ENCODE data around the gene ALDH8A1.
"Not testable (repeated sequence)": the region's sequence is repeated elsewhere in the genome, so short reads cannot be mapped to it uniquely, and the experiment has no call there.

ALDH8A1 gene

DNA sequence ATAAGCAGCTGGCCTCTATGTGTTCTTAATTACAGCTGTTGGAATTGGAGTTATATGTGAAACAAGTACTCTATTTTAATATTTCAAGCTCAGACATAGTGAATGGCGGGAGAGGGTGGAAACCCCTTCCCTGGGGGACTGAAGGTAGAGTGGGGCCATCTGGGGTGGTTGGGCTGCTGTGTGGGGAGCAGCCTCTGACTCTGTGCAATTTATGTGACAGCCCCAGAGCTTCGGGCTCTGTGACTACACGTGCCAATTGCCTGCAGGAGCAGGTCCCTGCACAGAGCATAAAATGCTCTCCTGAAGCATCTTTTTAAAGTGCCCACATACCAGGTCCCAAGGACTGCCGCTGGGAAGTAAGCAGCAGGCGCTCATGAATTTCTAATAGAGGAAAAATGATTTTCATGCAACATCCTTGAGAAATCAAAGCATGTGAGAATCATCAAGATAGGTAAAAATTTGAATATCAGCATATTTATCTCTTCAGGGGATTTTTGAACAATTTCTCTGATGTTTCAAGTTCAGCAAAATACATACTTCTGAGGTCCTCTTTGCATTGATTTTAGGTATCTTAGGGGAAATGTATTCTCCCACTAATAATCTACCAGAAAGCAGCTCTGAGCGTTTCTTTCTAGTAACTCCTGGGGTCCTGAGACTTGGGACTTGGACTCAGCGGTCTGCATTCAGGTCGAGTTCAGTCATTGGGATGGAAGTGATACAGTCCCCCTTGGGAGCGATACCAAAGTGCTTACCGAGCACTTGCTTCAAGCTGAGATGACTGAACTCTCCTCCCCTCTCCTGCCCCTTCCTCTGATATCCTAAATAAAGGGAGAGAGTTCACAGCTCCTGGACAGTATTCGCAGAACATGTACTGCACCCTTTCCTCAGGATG is 40.0 kb downstream of the ALDH8A1 start:
- no peak for DNase-seq (ENCODE audit: low read depth)

DNA sequence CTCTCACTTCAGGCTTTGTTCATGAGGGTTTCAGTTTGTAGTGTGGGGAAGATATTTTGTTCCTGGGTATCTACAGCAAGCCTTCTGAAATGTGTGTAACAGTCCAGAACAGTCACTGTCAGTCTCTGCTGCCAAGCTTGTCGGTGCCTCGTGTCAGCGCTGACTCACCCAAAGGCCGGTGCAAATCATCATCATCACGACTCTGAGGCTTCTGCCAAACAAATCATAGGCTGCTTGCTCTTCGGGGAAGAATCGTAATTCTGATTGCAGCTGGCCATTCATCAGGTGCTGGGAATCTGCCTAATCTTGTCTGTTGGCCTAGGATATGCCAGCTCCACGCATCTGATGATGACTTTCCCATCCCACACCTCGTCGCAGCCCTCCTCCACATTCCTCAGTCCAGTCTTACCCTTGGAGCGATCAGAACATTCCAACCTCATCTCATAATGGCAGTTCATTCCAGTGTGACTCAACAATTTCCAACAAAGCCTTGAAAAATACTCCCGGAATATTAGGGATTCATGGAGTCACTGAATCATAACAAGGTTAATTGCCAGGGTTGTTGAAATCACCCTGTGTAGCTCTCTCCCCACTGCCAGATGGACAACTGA is 40.9 kb downstream of the ALDH8A1 start:
- DNase-seq (ENCODE audit: low read depth), result no peak

DNA sequence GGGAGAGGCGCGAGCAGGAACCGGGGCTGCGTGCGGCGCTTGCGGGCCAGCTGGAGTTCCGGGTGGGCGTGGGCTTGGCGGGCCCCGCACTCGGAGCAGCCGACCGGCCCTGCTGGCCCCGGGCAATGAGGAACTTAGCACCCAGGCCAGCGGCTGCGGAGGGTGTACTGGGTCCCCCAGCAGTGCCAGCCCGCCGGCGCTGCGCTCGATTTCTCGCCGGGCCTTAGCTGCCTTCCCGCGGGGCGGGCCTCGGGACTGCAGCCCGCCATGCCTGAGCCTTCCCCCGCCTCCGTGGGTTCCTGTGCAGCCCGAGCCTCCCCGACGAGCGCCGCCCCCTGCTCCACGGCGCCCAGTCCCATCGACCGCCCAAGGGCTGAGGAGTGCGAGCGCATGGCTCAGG is 45.2 kb downstream of the ALDH8A1 start:
- DNase-seq (ENCODE audit: low read depth), result not testable (repeated sequence)

DNA sequence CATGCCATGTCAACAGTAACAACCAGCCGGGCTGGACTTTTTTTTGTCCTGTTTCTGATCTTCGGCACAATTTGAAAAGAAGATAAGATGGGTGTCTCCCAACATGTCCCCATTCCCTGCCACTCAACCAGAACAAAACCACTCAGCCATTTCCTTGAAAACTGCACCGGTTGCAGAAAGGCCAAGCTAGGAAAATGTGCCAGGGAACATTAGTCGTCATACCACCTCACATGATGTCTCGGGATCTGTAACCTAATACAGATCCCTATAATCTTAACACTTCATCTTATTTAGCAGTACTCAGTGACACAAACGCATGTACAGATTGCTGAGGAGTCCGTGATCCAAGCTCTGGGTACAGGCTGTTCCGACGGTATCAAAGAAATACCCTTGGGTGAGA is 46.5 kb downstream of the ALDH8A1 start:
- no peak for DNase-seq (ENCODE audit: low read depth)

DNA sequence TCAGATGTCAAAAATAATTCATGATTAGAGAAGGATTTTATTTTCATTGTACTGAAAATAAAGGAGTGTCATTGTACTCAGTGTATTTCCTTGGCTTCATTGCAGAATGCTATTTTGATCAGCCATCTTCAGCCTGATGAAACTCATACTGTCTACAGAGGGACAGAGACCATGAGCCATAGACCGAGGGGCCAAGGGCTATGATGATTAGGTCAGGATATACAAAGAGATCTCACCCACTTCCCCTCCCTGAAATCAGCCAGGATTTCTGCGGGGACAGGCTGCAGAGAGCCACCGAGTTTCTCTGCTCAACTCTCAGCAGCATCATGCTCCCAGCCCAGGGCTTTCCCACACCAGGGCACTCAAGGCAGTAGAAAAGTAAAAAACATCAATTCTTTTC is 47.0 kb downstream of the ALDH8A1 start:
- no peak for DNase-seq (ENCODE audit: low read depth)

DNA sequence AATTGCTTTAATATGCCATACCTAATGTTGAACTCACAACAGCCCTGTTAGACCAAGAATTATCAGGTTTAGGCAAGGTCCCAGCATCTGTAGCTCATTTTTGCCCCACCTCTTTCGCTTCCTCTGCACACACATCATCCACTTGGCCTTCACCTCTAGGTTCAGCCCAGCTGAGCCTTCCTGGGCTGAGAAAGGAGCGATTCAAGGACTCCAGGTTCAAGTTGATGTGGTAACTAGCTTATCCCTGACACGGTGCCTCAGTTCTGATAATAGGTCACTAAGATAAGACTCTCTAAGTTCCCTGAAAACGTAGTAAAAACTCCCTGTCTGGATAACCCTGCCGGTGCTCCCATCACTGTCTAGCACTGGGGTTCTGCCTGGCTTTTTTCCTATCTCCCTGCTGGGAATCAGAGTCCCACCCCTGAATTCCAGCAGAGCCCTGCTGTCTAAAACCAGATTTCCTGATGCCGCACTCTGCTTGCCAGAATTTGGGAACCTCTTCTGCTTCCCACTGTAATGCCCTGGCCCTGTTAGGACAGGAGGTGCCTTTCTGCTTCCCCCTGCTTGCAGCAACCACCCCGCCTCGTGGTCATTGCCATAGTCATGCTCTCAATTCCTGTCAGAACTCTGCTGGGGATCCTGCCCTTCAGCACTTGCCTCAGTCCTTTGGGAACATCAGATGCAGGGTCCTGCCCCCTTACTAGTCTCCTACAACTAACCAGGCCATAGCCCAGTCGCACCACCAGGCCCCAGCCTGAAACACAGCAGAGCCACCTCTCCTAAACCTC is 47.6 kb downstream of the ALDH8A1 start:
- no peak for DNase-seq (ENCODE audit: low read depth)

DNA sequence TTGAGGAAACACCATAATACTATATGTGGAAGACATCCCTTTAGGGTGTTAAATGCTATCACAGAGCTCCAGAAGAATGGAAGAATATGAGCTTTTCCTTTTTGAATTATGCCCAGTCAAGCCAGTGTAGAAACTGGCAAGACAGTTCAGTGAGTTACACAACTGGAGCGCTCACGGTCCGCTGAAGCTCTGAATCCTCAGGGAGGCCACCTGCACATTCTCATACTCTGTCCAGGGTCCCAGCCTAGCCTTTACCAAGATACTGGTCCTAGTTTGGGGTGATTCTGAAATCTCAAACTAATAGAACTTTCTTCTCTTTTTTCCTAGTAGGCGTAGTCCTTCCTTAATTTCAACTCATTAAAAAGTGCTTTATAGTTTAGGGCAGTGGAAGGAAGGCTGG is 51.3 kb downstream of the ALDH8A1 start:
- no peak for DNase-seq (ENCODE audit: low read depth)

DNA sequence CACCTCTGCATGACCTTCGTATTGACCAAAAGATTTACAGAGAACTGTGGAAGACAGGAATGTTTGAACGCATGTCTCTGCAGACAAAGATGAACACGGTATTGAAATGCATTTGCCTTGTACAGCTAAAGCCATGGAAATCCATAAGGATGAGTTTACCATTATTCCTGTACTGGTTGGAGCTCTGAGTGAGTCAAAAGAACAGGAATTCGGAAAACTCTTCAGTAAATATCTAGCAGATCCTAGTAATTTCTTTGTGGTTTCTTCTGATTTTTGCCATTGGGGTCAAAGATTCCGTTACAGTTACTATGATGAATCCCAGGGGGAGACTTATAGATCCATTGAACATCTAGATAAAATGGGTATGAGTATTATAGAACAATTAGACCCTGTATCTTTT is 51.7 kb downstream of the ALDH8A1 start:
- not testable (repeated sequence) for DNase-seq (ENCODE audit: low read depth)

DNA sequence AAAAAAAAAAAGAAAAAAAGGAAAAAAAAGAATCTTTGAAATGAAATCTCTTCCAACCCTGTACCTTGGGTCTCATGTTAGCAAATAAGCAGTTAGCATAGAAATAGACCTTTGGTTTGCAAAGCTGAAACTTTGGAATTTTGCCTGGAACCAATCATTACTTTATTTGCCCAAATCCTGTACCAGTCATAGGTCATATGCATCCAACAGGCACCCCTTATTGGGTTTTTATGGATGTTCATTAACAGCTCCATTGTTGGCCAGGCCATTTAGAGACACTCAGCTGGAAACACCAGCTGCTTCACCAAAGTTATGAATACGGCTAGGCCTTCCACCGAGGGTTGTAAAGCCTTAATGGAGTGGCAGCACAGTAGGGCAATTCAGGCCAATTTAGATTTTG is 53.0 kb downstream of the ALDH8A1 start:
- no peak for DNase-seq (ENCODE audit: low read depth)

DNA sequence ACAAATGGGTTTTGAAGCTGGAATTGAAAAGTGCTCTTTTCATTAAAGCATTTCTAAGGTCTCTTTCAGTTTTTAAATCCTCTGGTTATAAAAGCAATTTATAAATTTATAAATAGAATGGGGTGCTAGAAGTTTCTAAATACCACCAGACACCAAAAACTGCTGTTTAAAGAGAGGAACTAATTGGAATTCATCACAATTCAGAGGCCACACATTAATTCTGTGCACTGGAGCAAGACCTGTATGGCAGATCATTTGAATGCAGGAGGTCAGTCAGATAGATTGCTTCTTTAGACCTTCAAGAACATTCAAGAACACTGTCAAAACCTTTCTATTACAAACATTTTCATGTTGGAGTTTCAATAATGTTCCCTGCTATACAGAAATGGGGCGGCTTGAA is 55.1 kb downstream of the ALDH8A1 start:
- no peak for DNase-seq (ENCODE audit: low read depth)

DNA sequence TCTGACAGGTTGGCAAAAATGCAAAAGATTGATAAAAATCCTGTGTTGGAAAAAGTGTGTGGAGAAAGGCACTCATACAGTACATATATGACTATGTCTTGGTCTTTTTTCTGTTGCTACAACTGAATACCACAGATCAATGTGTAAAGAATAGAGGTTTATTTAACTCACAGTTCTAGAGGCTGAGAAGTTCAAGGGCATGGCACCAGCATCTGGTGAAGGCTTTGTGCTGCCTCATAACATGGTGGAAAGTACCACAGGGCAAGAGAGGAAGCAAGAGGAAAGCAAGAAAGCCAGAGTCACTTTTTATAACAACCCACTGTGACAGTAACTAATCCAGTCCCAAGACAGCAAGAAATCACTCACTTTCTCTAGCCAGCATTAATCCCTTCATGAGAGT is 57.5 kb downstream of the ALDH8A1 start:
- no peak for DNase-seq (ENCODE audit: low read depth)

DNA sequence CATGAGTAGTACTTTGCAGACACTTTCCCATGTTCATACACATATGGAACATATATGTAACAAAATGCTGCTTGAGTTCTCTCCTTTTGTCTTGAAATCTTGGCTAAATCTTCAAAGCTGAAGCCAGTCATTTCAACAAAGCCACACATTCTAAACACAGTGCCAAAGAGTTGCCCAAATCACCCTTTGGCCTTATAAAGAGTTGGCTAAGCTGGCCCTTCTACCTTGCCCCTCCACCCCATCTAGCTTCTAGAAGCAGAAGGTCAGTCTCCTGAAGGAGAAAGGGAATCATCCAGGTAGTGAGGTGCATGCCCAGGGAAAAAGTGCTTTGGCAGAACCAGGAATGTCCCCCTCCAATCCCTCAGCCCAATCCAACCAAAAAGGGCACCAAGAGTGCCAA is 58.3 kb downstream of the ALDH8A1 start:
- DNase-seq (ENCODE audit: low read depth), result no peak

DNA sequence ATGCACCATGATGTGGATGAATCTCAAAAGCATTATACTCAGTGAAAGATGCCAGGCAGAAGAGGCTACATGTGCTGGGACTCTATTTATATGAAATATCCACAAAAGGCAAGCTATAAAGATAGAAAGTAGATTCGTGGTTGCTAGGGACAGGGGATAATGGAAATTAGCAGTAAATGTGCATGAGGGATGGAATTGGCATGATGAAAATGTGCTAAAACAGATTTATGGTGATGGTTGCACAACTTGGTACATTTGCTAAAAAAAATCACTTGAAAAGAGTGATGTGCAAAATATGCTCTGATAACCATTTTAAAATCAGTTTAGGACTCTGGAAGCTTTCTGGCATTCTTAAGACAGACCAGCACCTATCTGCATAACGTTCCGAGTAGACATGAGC is 61.6 kb downstream of the ALDH8A1 start:
- DNase-seq (ENCODE audit: low read depth), result no peak

DNA sequence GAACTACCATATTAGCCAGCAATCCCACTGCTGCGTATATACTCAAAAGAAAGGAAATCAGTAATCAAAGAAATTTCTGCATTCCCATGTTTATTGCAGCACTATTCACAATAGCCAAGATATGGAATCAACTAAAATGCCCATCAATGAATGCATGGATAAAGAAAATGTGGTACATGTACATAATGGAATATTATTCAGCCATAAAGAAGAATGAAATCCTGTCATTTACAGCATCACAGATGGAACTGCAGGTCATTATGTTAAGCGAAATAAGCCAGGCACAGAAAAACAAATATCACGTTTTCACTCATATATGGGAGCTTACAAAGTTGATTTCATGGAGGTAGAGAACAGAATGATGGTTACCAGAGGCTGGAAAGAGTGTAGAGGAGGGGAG is 65.1 kb downstream of the ALDH8A1 start:
- no peak for DNase-seq (ENCODE audit: low read depth)

DNA sequence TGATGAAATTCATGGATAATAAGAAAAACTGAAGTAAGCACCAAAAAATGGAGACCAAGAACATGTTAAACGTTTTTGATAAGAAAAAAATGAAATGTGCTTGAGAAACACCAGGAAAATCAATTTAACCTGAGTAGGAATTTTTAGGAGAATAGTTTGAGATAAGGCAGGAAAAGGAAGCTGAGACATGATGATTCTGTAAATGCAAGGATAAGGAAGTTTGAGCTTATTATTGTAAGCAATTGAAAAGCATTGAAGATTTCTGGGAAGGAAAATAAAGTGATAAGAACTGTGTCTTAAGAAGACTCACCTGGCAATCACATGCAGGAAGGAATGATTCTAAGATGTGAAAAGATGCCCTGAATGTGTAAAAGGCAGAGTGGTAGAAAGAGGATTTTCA is 66.6 kb downstream of the ALDH8A1 start:
- no peak for DNase-seq (ENCODE audit: low read depth)

DNA sequence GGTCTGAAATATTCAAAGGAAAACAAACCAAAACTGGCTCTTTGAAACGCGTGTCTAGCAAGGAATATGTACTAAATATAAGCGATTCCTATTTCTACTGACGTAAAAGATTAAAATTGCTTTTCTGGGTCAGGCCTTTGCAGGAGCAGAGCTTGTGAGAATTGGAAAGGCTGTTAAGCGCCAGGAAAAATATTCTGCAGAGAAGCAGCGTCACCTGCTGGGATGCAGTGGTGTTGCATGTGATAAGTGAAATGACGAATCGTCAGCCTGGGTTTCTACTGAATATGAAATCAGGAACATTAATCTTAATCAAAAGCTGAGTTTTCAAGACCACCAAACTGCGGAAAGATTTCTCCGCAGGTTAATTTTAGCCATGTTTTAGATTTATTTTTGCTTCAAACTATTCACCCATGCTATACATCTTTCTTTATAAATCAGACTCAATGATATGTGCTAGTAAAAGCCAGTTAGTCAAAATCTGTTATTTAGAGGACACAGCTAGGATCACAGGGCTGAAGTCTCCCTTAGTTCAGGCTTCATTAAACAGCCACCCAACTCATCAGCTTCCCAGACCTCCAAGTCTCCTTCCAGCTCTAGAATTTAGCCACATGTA is 67.4 kb downstream of the ALDH8A1 start:
- DNase-seq (ENCODE audit: low read depth), result peak; percentile 38

DNA sequence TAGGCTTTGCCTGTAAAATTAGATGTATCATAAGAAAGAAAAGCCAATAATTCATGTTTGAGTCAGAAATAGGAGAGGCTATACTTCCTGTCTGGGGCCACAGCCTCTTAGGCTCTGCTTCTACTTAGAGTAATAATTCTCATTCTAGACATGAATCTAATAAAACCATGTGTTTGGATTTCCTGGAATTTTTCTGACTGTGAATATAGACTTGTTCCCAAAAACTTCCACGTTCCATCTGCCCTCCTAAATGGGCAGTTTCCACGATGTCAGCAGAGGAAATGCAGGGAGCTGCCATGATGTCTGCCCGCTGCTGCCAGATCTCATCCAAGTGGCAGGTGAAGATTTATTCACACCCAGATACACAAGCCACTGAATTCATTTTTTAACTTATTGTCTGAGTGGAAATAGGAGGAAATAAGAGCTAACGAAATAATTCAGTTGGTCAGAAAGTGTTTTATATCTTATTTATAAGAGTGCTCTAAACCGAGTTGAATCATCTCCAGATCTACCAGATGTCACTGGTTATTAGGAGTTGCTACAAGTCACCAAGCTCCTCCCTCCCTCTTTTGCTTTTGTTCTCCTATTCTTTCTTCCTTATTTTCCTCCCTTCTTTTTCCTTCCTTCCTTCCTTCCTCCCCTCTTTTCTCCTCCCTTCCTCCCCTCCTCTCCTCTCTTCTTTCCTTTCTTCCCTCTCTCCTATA is 69.3 kb downstream of the ALDH8A1 start:
- DNase-seq (ENCODE audit: low read depth), result no peak

DNA sequence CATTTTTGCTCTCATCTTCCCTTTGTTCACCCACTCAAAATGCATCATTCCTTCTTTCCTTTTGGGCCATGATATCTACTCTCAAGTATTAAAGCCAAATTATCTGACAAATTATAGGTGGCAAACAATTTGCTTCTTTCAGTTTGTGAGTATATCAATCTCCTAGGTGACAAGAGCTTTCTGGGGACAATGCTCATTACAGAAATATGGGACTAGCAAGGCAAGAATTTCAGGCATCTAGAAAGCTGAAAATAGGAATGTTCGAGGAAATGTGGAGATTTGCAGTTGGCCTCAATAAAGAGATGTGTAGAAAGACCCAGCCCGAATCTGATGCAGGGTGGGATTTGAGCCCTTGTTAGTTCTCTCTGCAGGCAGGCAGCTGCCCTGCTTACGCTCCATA is 71.8 kb downstream of the ALDH8A1 start:
- DNase-seq (ENCODE audit: low read depth), result no peak

DNA sequence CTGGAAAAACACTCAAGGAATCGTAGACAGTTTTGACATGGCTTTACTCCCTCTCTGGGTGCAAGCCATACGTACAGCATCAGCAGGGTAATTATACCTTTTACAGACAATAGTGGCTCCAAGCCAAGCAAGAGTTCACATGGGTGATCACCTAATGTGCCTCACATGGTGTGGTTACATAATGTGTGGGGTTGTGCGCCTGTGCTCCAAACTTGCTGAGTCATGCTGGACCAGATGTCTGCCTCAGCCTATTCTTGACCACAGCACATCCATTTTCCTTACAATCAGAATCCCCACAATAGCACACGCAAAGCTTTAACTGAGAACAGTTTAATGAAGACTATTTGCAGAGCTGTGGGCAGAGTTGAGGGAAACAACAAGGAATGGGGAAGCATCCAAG is 74.5 kb downstream of the ALDH8A1 start:
- no peak for DNase-seq (ENCODE audit: low read depth)

DNA sequence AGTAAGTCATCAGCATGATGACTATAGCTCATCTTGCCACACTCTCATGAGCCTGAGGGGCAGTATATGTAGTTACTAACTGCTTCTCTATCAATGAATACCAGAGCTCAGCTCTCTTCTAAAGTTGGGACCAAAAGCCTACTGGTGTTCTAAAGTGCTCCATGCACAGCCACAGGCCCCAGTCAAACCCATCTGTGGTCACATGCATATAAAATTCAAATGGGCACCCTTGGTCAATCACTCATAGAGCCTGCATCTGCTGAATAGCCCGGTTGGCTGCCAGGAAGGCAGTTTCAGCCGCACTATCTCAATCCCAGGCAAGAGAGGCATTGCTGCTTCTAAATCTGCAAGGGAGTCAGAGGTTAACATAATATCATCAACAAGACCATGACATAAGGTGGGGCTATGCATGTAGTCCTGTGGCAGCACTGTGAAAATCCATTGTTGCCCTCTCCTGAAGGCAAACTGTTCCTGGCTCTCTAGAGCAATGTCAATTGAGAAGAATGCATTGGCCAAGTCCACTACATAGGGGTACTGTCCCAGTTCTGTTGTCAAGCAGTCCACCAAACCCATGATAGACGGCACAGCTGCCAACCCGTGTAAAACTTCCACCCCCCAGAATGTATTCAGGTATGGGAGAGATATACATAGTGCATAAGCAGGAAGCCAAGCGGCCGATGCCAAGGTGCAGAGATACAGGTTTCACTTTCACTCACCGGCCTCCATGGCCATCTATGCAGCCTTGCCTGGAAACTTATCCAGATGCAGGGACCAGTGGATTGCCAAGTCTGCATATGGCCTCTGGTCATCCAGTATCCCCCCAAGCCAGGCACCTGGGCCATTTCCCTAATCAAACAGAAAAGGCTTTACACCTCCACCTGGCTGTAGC is 76.2 kb downstream of the ALDH8A1 start:
- no peak for DNase-seq (ENCODE audit: low read depth)

Data from stimulated activated CD8-positive, alpha-beta memory T cell treated with anti-CD3 and anti-CD28 coated beads, Interleukin-4, amount 100 ng/mL, for 24 hours (primary cell).